ENCODE results near the gene NR1D1. TPM values are rescaled to one million over a fixed set of nuclear protein-coding genes. Genes with fewer than 3 reads are reported as not detected.
A peak's percentile ranks its signal among the peaks of the same experiment; 100 is the strongest.

NR1D1 gene
- total and polyA plus RNA-seq, 2 of the 8 experiments (the other 6 are each of a cell fraction or from before 2014, with no cell fraction given), result 1.5 to 4.6 TPM

DNA sequence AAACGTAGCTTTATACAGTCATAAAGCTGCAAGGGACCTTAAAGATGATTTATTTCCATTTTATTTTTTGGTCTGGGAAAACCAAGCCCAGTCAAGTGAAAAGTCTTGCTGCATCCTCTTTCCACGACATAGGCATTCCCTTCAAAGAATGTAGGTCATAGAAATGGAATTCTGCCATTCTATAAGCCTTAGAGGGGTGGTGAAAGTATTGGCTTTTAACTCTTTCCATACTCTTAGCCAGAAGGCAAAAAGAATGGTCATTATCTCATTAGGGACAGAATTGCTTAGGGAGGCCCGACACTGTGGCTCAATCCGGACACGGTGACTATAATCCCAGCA is 13.5 kb upstream of the NR1D1 start:
- 59% methylated on average over 5 of the region's 5 CpGs; no CpG with 5 or more reads in 1 of the 2 experiments for WGBS, 2 experiments (ENCODE audit: extremely low coverage in 1 of 2, insufficient coverage in 1 of 2, insufficient read length in 1 of 2, insufficient replicate concordance in 2 of 2, low coverage in 1 of 2, low lambda C conversion rate in 2 of 2, missing lambda C conversion rate in 1 of 2)
- peak overlapping the region in 3 of 4 experiments; percentile 13 to 79 (median 26); a peak in 4 of 7 replicates for H3K9ac ChIP-seq (replicated peaks in 1 of 4; ENCODE audit: extremely low read depth in 1 of 4, low read depth in 3 of 4, low read length in 3 of 4)

More for the DNA sequence above, 13.5 kb upstream of the NR1D1 start:
- Histone ChIP-seq H3K56ac (replicated peaks; ENCODE audit: insufficient read length, low read depth, low read length) (peak overlapping the region; percentile 56), H2BK120ac (replicated peaks; ENCODE audit: low read depth, low read length) (peak overlapping the region; percentile 67), H3K9me3 (ENCODE audit: insufficient read depth in 2 of 2, low read depth in 1 of 2, low read length in 1 of 2) (no peaks in the 10 kb centered on the region), H4K91ac (replicated peaks; ENCODE audit: insufficient read length, low read length) (peak overlapping the region; percentile 4), H4K5ac (ENCODE audit: insufficient read length, low read depth, low read length) (peak overlapping the region; percentile 85), H2BK5ac (ENCODE audit: low read depth, low read length) (peak overlapping the region; percentile 97), H3K23ac (ENCODE audit: insufficient read length) (no peak overlapping the region), H3K4me2 (ENCODE audit: insufficient read depth in 1 of 2, low read depth in 2 of 2, low read length in 2 of 2) (peak overlapping the region; percentile 62 to 69), H3K4me1 (replicated peaks in 1 of 4; ENCODE audit: control insufficient read depth in 3 of 4, insufficient read depth in 4 of 4, low read length in 3 of 4) (peaks cover 22 to 33% (median 29%) of the 10 kb centered on the region in 4 experiments), H3K4me3 (ENCODE audit: extremely low read depth in 1 of 4, insufficient read depth in 2 of 4, low read depth in 3 of 4, low read length in 4 of 4) (peak overlapping the region in 2 of 4 experiments; percentile 20 to 53; a peak in 4 of 8 replicates), H3K27ac (ENCODE audit: low read depth, low read length) (peak overlapping the region; percentile 93), H4K20me1 (replicated peaks in 1 of 2; ENCODE audit: control insufficient read depth in 1 of 2, insufficient read depth in 2 of 2, low read length in 2 of 2) (no peaks in the 10 kb centered on the region), H3K14ac (ENCODE audit: insufficient read length) (no peak overlapping the region), H2BK12ac (ENCODE audit: low read depth, low read length) (peak overlapping the region; percentile 100; the same call in 1 of the 2 replicates), H3K18ac (ENCODE audit: extremely low read depth, low read length) (peak overlapping the region; percentile 98), H3K79me2 (ENCODE audit: control insufficient read depth in 1 of 2, insufficient read depth in 2 of 2, low read length in 2 of 2) (no peaks in the 10 kb centered on the region), H3K23me2 (ENCODE audit: low read depth, low read length) (no peaks in the 10 kb centered on the region), H2AFZ (ENCODE audit: low read length) (no peak overlapping the region), H3K36me3 (ENCODE audit: control insufficient read depth in 2 of 4, insufficient read depth in 4 of 4, low read length in 3 of 4) (no peaks in the 10 kb centered on the region), H3K27me3 (replicated peaks in 1 of 4; ENCODE audit: control insufficient read depth in 3 of 4, extremely low read depth in 1 of 4, insufficient read depth in 3 of 4, low read length in 3 of 4) (no peaks in the 10 kb centered on the region; a peak in 1 of 7 replicates), H3K79me1 (ENCODE audit: low read depth, low read length) (no peaks in the 10 kb centered on the region), H2BK15ac (ENCODE audit: low read length) (no peak overlapping the region), H2AK5ac (ENCODE audit: low read depth, low read length) (peak overlapping the region; percentile 75; the same call in 1 of the 2 replicates), H4K8ac (ENCODE audit: extremely low read depth, insufficient read depth, low read length) (no peak overlapping the region), H2BK20ac (ENCODE audit: low read length) (peak overlapping the region; percentile 15), H3K4ac (replicated peaks; ENCODE audit: insufficient read length, low read depth, low read length) (peak overlapping the region; percentile 48)
- no peak for DNase-seq (ENCODE audit: low read depth in 1 of 2, low spot score in 2 of 2)
- no peak for FAIRE-seq
- POLR2A ChIA-PET (ENCODE audit: partially characterized antibody), result interaction anchor here (0.6 to 16.7 kb wide), 25 partner anchors 10 to 283 kb away, joined by 3 to 399 read pairs (median 4); partner anchors contain the start of genes CASC3, CSF3, MED24 and MSL1
- CTCF ChIA-PET (ENCODE audit: partially characterized antibody), result interaction anchor here (0.5 to 8.9 kb wide), 24 partner anchors 13 to 1726 kb away, joined by 3 to 135 read pairs (median 16); partner anchors contain the start of genes CASC3, CSF3, MSL1 and NR1D1

All from H1 (cell line).